GM19239 (cell line): ENCODE results near the gene ROCK2.

ENCODE experiments used
- DNase-seq: peaks from one replicate; pipeline ENCODE4 v3.0.0; 2011; ENCODE audit warnings: low spot score; ENCODE audit not compliant: insufficient read length
- FAIRE-seq: peaks from 2 replicates; lab custom pipeline; 2011; peaks lifted over from hg19 to GRCh38; lab: Jason Lieb, UNC

ROCK2 gene

DNA sequence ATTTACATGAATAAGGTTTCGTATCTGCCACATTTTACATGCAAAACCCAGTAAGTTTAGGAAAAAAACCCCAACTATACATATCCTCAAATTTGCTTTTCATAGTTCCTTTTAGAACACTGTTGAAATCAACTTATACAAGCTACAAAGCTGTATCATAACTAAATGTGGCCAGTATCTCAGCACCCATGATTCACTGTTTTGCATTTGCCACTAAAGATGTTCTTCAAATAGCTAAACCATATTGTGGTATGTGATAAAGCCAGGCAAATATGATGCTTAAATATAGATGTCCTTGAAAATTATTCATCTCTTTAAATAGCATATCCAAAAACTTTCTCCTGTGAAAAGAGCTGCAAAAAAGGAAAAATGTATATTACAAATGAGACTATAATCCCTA is 29.9 kb downstream of the ROCK2 start:
- no peak for DNase-seq
- no peak for FAIRE-seq

DNA sequence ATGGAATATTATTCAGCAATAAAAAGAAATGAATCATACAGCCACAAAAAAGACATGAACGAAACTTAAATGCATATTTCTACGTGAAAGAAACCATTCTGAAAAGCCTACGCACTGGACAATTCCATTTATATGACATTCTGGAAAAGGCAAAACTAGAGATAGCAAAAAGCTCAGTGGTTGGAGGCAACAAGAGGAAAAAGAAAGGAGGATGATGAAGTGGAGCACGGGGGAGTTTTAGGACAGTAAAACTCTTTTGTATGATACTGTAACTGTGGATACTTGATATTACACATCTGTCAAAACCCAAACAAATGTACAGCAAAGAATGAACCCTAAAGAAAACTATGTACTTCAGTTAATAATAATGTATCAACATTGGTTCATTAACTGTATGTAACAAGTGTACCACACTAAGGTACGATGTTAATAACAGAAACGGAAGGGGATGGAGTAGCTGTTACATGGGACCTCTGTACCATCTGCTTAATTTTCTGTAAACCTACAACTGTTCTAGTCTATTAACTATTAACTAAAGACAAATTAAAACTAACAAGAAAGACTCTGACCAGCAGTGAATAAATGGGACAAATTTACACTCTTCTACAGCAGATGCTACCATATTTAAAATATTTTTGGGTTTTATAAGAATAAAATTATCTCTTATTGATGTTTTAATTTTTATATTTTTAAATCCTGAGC is 31.5 kb downstream of the ROCK2 start:
- no peak for FAIRE-seq
- DNase-seq: no peak

- peak; percentile 35 for FAIRE-seq
Observed at GRCh38 chr2:11311543-11311942, 32.9 kb downstream of the ROCK2 start.

DNA sequence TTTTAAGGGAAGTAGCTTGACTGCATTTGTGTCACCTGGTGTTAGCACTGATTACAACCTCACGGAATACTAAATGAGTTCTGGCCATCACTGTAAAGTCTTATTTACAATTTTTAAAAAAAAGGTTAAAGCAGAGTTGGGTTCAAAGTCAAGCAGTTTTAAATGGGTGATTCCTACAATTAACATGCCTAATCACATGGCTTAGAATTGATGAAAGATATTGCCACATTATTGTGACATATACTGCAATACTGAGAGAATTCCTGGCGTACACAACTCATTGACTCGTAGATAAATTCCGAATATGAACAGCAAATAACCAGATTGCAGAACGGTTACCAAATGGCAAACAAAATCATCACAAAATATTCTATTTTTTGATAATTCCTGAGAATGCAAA is 34.2 kb downstream of the ROCK2 start:
- DNase-seq (no peak), FAIRE-seq (no peak)

More at GRCh38 chr2:11311543-11311942, 32.9 kb downstream of the ROCK2 start:
- DNase-seq: no peak

- FAIRE-seq: no peak
Observed at GRCh38 chr2:11309706-11310105, 34.7 kb downstream of the ROCK2 start.

DNA sequence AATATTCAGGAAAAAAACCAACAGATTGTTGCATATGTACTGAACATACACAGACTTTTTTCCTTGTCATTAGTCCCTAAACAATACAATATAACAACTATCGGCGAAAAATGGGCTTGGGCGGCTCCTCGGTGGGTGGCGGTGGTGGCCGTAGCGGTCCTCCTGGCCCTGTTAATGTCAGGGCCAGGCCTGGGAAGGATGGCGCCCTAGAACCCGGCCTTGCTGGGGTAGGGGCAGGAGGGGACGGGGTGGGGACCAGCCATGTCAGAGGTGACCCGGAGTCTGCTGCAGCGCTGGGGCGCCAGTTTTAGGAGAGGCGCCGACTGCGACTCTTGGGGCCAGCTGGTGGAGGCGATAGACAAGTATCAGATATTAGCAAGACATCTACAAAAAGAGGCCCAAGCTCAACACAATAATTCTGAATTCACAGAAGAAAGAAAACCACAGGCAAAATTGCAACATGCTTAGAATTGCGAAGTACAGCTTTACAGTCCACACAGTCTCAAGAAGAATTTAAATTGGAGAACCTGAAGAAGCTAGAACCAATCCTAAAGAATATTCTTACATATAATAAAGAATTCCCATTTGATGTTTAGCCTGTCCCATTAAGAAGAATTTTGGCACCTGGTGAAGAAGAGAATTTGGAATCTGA is 36.5 kb downstream of the ROCK2 start:
- FAIRE-seq: no peak

More at GRCh38 chr2:11309706-11310105, 34.7 kb downstream of the ROCK2 start:
- no peak for DNase-seq

GRCh38 chr2:11305958-11306357 is 38.5 kb downstream of the ROCK2 start:
- no peak for FAIRE-seq
- DNase-seq: no peak

More for the DNA sequence above, 36.5 kb downstream of the ROCK2 start:
- no peak for DNase-seq

DNA sequence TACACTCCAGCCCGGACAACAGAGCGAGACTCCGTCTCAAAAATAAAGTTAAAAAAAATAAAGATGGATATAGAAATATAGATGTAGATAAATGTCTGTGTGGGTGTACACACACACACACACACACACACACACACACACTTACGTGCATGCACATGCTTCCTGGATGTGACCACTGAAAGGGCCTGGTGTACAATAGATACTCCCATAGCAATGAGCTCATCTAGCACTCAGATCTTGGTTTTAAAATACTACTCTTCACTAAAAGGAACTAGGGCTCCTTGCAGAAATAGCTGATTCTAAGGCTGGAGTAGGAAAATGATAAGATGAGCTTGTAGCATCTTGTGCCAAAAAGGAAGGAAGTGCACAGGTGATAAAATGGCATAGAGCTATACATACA is 39.1 kb downstream of the ROCK2 start:
- FAIRE-seq: no peak

DNA sequence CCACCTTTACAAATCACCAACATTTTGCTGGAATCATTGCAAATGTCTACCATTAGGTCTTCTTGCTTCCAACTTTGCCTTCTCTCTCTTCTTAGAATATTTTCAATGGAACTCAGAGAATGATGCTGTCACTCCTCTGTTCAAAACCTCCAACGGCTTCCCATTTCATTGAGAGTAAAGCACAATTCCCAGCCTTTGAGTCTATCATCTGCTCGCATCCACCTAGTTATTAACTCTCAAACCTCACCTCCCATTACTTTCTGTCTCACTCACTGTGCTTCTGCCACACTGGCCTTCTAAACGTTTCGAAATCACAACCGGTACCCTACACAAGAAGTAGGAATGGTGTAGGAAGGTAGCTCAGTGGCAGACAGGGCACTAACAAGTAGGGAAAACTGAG is 40.0 kb downstream of the ROCK2 start:
- no peak for DNase-seq
- FAIRE-seq: no peak

More for the DNA sequence above, 39.1 kb downstream of the ROCK2 start:
- no peak for DNase-seq

DNA sequence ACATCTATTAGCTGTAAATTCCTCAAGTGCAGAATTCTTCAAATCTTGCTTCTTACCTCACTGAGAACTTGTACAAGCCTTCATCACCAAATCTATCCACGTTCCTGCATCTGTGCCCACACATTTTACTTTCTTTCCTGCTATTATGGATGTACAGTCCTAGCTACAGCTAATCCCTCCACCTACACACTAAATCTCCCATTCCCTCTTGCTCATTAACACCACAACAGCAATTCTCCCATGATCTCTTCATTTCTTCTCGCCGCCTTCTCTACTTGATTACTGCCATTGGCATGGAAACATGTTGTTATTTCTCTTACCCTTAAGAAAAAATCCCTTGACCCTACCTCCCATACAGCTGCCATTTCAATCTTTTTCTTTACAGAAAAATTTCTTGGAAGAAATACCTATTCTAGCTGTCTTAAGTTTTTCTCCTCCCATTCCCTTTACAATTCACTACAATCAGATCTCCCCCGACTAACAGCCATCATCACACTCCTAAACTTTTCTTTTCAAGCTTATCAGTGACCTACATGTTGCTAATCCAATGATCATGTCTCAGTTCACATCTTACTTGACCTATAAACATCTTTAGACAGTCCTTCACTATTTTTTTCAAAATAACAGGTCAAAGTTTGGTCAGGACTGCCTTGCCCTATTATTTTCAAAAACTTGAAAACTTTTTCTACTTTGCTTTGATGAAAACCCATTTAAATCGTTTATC is 41.0 kb downstream of the ROCK2 start:
- DNase-seq: no peak
- FAIRE-seq: no peak

DNA sequence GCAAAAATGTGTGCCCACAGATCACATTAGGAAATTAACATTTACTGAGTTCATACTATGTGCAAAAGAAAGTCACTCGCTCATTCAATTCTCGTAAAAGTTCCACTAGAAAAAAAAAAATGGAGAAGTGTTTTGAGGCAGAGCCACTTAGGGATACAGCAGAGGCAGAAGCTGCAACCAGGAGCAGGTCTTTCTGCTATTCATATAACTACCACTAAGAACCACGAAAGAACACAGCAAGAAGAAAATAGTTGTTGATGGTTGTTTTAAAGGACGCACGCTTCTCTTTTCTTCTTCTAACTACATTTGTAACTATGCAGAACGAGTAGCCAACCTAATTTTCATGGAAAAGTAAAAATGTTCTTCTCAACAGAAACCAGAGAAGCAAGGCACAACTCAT is 45.0 kb downstream of the ROCK2 start:
- FAIRE-seq (no peak), DNase-seq (no peak)

DNA sequence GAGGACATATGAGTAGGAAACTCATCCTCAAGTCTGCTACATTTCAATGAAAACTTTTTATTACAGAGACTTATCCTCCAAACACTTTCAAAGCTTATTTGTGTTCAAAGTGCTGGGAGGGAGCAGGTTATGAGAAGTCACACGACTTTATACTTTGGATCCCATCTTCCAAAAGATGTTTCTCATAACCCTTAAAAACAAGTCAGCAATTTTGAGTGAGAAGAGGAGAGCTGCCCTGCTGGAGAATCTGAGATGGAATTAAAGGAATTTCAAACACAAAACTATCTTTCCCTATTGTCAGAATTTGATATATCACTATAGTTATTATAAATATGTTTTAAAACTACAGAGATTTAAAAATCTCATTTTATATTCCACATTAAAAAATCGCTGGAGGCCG is 45.8 kb downstream of the ROCK2 start:
- FAIRE-seq (no peak), DNase-seq (no peak)

DNA sequence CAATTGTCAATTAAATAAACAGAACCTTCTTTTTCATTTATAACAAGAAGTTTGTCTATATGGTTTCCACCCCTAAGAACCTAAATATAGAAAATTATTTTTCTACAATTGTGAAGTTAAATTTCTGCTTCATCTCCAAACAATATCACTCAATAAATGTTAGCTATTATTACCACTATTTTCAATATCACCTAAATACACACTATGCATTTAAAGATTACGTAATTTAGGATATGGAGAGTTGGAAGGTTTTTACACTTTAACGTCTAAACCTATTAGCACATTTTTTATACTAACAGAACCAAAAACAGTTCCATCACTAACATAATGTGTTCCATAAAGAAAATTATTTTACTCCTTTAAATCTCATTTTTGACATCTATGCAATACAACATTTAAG is 48.0 kb downstream of the ROCK2 start:
- no peak for DNase-seq
- FAIRE-seq: no peak

DNA sequence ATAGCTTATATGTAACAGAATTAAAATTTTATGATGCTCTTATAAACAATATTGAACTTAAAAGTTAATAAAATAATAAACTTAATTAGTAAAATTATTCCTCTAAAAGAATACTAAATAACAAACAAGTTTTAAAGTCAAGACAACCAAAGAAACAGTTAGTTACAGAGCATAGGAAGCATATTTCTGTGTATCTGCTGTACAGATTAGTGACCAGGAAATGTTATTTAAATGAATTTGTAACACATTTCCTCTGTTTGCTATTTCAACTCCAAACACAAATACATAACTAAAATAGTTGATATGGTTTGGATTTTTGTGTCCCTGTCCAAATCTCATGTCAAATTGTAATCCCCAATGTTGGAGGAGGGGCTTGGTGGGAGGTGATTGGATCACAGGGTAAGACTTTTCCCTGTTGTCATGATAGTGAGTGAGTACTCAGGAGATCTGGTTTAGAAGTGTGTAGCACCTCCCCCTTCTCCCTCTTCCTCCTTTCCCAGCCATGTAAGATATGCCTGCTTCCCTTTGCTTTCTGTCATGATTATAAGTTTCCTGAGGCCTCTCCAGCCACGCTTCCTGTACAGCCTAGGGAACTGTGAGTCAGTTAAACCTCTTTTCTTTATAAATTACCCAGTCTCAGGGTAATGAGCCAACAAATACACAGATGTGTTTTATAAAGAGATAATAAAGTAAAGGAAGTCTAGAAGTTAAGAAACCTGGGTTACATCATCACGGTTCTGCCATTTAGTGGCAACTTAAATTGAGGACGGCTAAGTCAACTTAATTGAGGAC is 51.8 kb downstream of the ROCK2 start:
- DNase-seq (no peak), FAIRE-seq (no peak)

GRCh38 chr2:11290713-11291112 is 53.7 kb downstream of the ROCK2 start:
- FAIRE-seq: no peak

DNA sequence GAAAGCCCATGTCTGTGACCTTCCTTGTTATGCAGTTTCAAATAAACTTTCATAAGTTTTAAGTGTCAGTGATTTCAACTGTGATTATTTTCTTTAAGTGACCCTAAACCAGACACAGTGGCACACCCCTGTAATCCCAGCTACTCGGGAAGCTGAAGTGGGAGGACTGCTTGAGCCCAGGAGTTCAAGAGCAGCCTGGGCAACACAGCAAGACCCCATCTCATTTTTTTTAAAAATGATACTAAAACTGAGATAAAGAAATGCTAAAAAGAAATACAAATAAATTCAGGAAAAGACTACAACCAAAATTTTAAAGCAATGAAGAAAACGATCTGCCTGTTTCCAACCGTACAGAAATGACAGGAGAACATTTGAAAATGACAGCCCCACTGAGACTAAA is 54.2 kb downstream of the ROCK2 start:
- FAIRE-seq: no peak
- DNase-seq: no peak

More at GRCh38 chr2:11290713-11291112, 53.7 kb downstream of the ROCK2 start:
- DNase-seq: no peak

DNA sequence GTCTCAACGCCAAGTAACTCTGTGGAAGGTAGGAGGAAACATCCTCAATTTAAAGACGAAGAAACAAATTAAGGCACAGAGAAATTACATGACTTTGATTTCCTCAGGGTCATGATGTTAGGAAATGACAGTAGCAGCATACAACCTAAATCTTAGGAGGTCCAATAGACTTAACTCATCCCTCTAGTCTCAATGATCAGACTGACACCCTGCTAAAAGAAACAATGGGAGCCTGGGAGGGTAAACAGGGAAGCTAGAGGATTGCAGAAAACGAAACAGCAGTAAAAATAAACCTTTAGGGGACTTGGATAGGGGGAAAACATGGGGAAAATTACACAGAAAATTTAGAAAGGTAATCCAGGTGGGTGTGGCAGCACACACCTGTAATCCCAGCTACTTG is 56.0 kb downstream of the ROCK2 start:
- no peak for FAIRE-seq
- no peak for DNase-seq

DNA sequence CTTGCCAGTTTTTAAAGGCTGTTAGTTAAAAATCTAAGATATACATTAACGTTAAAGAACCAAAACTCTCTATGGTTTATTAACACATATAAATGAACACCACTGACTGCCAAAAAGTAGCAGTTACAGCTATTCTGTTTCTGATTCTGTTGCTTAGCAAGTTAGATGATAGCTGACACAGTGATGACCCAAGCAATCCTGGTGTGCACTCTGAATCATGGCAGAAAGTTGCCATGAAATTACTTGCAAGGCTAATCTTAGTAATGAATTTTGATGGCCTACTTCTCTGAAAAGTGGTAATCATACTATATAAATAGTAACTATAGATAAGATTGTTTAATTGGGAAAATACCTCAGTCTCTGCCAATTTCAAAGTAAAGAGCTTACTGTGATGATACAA is 57.7 kb downstream of the ROCK2 start:
- no peak for DNase-seq
- no peak for FAIRE-seq

- DNase-seq (no peak), FAIRE-seq (no peak)
Observed at GRCh38 chr2:11286323-11286722, 58.1 kb downstream of the ROCK2 start.

DNA sequence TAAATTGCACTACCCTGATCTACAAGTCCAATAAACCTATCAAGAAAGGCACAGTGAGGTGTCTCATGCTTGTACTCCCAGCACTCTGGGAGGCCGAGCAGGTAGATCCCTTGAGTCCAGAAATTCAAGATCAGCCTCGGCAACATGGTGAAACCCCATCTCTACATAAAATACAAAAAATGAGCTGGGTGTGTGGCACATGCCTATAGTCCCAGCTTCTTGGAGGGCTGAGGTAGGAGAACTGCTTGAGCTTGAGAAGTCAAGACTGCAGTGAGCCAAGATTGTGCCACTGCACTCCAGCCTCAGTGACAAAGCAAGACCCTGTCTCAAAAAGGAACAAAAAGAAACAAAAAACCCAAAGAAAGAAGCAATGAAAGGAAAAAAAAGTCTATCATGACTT is 58.9 kb downstream of the ROCK2 start:
- FAIRE-seq (no peak), DNase-seq (no peak)
